ENCODE results near the gene TTI1. TPM values are rescaled to one million over a fixed set of nuclear protein-coding genes. Genes with fewer than 3 reads are reported as not detected.

The TTI1 gene
- total and polyA plus RNA-seq, 2 of the 13 experiments (the other 11 are each of a cell fraction or from before 2014, with no cell fraction given) = 22.9 to 39.8 TPM

DNA sequence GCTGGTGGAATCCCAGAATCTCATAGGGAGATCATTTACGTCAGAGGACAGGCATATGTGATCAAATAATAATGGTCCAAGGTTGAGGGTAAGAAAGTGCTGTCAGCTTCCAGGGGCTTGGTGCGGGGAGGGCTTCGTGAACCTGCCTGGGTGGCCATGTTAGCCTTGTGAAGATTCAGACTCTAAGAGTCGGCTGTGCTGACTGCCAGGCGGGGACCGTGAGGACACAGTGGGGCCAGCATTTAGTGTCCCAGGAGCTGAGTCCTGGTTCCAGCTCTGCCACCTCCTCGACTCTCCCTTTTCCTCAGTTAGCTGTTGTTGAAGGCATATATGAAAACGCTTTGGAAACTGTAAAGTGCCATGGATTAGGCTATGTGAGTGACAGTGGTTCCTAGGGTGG, 96.8 kb downstream of the TTI1 start:
- TF ChIP-seq, protein P1, sequence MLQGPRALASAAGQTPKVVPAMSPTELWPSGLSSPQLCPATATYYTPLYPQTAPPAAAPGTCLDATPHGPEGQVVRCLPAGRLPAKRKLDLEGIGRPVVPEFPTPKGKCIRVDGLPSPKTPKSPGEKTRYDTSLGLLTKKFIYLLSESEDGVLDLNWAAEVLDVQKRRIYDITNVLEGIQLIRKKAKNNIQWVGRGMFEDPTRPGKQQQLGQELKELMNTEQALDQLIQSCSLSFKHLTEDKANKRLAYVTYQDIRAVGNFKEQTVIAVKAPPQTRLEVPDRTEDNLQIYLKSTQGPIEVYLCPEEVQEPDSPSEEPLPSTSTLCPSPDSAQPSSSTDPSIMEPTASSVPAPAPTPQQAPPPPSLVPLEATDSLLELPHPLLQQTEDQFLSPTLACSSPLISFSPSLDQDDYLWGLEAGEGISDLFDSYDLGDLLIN (CRISPR knock-in tag; IDR thresholded peaks at IDR 0.05; ENCODE audit: borderline replicate concordance) = no peak
- TF ChIP-seq ZNF670 (CRISPR knock-in tag; IDR thresholded peaks at IDR 0.05; ENCODE audit: borderline replicate concordance) = no peak
- TF ChIP-seq RFX1 (IDR thresholded peaks at IDR 0.05) = no peak
- 42% methylated on average over 8 of the region's 8 CpGs for WGBS (ENCODE audit: low lambda C conversion rate)
- intact Hi-C loops (cut with micrococcal nuclease; ENCODE audit: unreplicated experiment) (no loop called here), in situ Hi-C loops (cut with HindIII; ENCODE audit: extremely low pct_ligation_motif_present, low pct_unique_long_range_greater_than_20kb) (no loop called here)
- ChIA-PET POLR2A (no interaction called here), CTCF (ENCODE audit: low intra/inter-chr PET ratio, low total read pairs) (no interaction called here)
- Histone ChIP-seq H3K27me3 (ENCODE audit: control insufficient read depth in 1 of 2, insufficient read depth in 2 of 2, low read length in 2 of 2) (peaks cover 23 to 48% of the 10 kb centered on the region in 2 experiments; a peak in 4 of 5 replicates), H4K20me1 (ENCODE audit: insufficient read depth, low read length) (no peaks in the 10 kb centered on the region), H3K79me2 (ENCODE audit: insufficient read depth, low read length) (no peaks in the 10 kb centered on the region), H3K9me3 (ENCODE audit: low read length) (no peaks in the 10 kb centered on the region), H2AFZ (ENCODE audit: low read length) (no peak overlapping the region), H3K4me3 (replicated peaks in 1 of 3; ENCODE audit: insufficient read depth in 1 of 3, low read depth in 2 of 3, low read length in 3 of 3) (no peak overlapping the region), H3K4me1 (ENCODE audit: insufficient read depth, low read length) (no peaks in the 10 kb centered on the region), H3K36me3 (replicated peaks in 1 of 2; ENCODE audit: control insufficient read depth in 1 of 2, insufficient read depth in 2 of 2, low read length in 2 of 2) (no peaks in the 10 kb centered on the region), H3K9ac (ENCODE audit: insufficient read depth, low read depth, low read length) (no peak overlapping the region), H3K27ac (ENCODE audit: extremely low read length, insufficient read depth, low read length) (no peak overlapping the region), H3K4me2 (ENCODE audit: low read depth, low read length) (no peak overlapping the region)
- BruUV-seq (replicated peaks) = no TSS peak
- ATAC-seq (no peak), FAIRE-seq (no peak), DNase-seq (ENCODE audit: low spot score) (no peak)

DNA sequence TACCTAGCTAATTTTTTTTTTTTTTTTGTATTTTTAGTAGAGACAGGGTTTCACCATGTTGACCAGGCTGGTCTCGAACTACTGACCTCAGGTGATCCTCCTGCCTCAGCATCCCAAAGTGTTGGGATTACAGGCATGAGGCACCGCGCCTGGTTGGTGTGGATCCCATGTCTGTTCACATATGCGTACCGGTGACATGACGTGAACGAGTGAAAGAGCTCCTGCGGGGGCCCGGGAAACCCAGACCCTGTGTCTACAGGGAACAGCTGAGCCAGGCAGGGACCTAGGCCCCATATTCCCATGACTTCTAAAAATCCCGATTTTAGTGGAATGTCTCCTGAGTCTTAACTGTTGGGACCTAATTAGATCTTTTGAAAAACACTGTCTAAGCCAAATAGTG, 97.2 kb downstream of the TTI1 start:
- no peaks in the 10 kb centered on the region for H3K36me3 ChIP-seq (replicated peaks in 1 of 2; ENCODE audit: control insufficient read depth in 1 of 2, insufficient read depth in 2 of 2, low read length in 2 of 2)
- no peak for ATAC-seq
- H3K9ac ChIP-seq (ENCODE audit: insufficient read depth, low read depth, low read length) = no peak overlapping the region
- intact Hi-C loops (cut with micrococcal nuclease; ENCODE audit: unreplicated experiment) (no loop called here), in situ Hi-C loops (cut with HindIII; ENCODE audit: extremely low pct_ligation_motif_present, low pct_unique_long_range_greater_than_20kb) (no loop called here)
- ChIA-PET CTCF (ENCODE audit: low intra/inter-chr PET ratio, low total read pairs) (no interaction called here), POLR2A (no interaction called here)
- H4K20me1 ChIP-seq (ENCODE audit: insufficient read depth, low read length) = no peaks in the 10 kb centered on the region
- H3K4me2 ChIP-seq (ENCODE audit: low read depth, low read length) = no peak overlapping the region
- no peaks in the 10 kb centered on the region for H3K79me2 ChIP-seq (ENCODE audit: insufficient read depth, low read length)
- H3K27me3 ChIP-seq (ENCODE audit: control insufficient read depth in 1 of 2, insufficient read depth in 2 of 2, low read length in 2 of 2) = peaks cover 26 to 51% of the 10 kb centered on the region in 2 experiments; a peak in 4 of 5 replicates
- TF ChIP-seq, protein P2, sequence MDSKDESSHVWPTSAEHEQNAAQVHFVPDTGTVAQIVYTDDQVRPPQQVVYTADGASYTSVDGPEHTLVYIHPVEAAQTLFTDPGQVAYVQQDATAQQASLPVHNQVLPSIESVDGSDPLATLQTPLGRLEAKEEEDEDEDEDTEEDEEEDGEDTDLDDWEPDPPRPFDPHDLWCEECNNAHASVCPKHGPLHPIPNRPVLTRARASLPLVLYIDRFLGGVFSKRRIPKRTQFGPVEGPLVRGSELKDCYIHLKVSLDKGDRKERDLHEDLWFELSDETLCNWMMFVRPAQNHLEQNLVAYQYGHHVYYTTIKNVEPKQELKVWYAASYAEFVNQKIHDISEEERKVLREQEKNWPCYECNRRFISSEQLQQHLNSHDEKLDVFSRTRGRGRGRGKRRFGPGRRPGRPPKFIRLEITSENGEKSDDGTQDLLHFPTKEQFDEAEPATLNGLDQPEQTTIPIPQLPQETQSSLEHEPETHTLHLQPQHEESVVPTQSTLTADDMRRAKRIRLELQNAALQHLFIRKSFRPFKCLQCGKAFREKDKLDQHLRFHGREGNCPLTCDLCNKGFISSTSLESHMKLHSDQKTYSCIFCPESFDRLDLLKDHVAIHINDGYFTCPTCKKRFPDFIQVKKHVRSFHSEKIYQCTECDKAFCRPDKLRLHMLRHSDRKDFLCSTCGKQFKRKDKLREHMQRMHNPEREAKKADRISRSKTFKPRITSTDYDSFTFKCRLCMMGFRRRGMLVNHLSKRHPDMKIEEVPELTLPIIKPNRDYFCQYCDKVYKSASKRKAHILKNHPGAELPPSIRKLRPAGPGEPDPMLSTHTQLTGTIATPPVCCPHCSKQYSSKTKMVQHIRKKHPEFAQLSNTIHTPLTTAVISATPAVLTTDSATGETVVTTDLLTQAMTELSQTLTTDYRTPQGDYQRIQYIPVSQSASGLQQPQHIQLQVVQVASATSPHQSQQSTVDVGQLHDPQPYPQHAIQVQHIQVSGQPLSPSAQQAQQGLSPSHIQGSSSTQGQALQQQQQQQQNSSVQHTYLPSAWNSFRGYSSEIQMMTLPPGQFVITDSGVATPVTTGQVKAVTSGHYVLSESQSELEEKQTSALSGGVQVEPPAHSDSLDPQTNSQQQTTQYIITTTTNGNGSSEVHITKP (CRISPR knock-in tag; IDR thresholded peaks at IDR 0.05; ENCODE audit: low read depth) = no peak
- TF ChIP-seq, protein P3, sequence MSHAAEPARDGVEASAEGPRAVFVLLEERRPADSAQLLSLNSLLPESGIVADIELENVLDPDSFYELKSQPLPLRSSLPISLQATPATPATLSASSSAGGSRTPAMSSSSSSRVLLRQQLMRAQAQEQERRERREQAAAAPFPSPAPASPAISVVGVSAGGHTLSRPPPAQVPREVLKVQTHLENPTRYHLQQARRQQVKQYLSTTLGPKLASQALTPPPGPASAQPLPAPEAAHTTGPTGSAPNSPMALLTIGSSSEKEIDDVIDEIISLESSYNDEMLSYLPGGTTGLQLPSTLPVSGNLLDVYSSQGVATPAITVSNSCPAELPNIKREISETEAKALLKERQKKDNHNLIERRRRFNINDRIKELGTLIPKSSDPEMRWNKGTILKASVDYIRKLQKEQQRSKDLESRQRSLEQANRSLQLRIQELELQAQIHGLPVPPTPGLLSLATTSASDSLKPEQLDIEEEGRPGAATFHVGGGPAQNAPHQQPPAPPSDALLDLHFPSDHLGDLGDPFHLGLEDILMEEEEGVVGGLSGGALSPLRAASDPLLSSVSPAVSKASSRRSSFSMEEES (CRISPR knock-in tag; IDR thresholded peaks at IDR 0.05) = no peak
- TF ChIP-seq BCL6 (CRISPR knock-in tag; IDR thresholded peaks at IDR 0.05) = no peak
- 71% methylated on average over 10 of the region's 10 CpGs for WGBS (ENCODE audit: low lambda C conversion rate)
- no peaks in the 10 kb centered on the region for H3K9me3 ChIP-seq (ENCODE audit: low read length)
- no peak overlapping the region for H3K27ac ChIP-seq (ENCODE audit: extremely low read length, insufficient read depth, low read length)
- no peak overlapping the region for H2AFZ ChIP-seq (ENCODE audit: low read length)
- no peak for FAIRE-seq
- no peak overlapping the region for H3K4me3 ChIP-seq (replicated peaks in 1 of 3; ENCODE audit: insufficient read depth in 1 of 3, low read depth in 2 of 3, low read length in 3 of 3)
- H3K4me1 ChIP-seq (ENCODE audit: insufficient read depth, low read length) = no peaks in the 10 kb centered on the region
- BruUV-seq (replicated peaks) = no TSS peak
- DNase-seq (ENCODE audit: low spot score) = no peak

Measured in HepG2 (cell line).